ENCODE results near the gene SLC35D1. TPM values are rescaled to one million over a fixed set of nuclear protein-coding genes. Genes with fewer than 3 reads are reported as not detected.

The SLC35D1 gene
- total and polyA plus RNA-seq, 2 of the 8 experiments (the other 6 are each of a cell fraction or from before 2014, with no cell fraction given) = 1.2 to 2.7 TPM

- no peak overlapping the region for H2BK15ac ChIP-seq (ENCODE audit: low read length)
These were observed 4.8 kb upstream of the SLC35D1 start for GRCh38 chr1:67058761-67059160.

More at GRCh38 chr1:67058761-67059160, 4.8 kb upstream of the SLC35D1 start:
- no peak overlapping the region for H2BK120ac ChIP-seq (replicated peaks; ENCODE audit: low read depth, low read length)
- no peaks in the 10 kb centered on the region for H3K27me3 ChIP-seq (replicated peaks in 1 of 4; ENCODE audit: control insufficient read depth in 3 of 4, extremely low read depth in 1 of 4, insufficient read depth in 3 of 4, low read length in 3 of 4)
- no peak overlapping the region for H3K27ac ChIP-seq (ENCODE audit: low read depth, low read length)
- H3K4me3 ChIP-seq (ENCODE audit: extremely low read depth in 1 of 4, insufficient read depth in 2 of 4, low read depth in 3 of 4, low read length in 4 of 4) = no peak overlapping the region
- no peak overlapping the region for H3K4me2 ChIP-seq (ENCODE audit: insufficient read depth in 1 of 2, low read depth in 2 of 2, low read length in 2 of 2)
- H3K9ac ChIP-seq (replicated peaks in 1 of 4; ENCODE audit: extremely low read depth in 1 of 4, low read depth in 3 of 4, low read length in 3 of 4) = no peak overlapping the region
- no peaks in the 10 kb centered on the region for H3K9me3 ChIP-seq (ENCODE audit: insufficient read depth in 2 of 2, low read depth in 1 of 2, low read length in 1 of 2)
- no peaks in the 10 kb centered on the region; a peak in 1 of 4 replicates for H3K79me2 ChIP-seq (ENCODE audit: control insufficient read depth in 1 of 2, insufficient read depth in 2 of 2, low read length in 2 of 2)
- TF ChIP-seq MAX (IDR thresholded peaks at IDR 0.05) = no peak
- TF ChIP-seq BRCA1 (IDR thresholded peaks at IDR 0.05; ENCODE audit: low read depth, low read length) = no peak
- TF ChIP-seq ZNF274 (IDR thresholded peaks at IDR 0.05; ENCODE audit: borderline replicate concordance, extremely low read depth, low read length) = no peak
- TF ChIP-seq ASH2L (IDR thresholded peaks at IDR 0.05; ENCODE audit: low read length) = no peak
- TF ChIP-seq RNF2 (IDR thresholded peaks at IDR 0.05; ENCODE audit: borderline replicate concordance, low read depth, low read length, missing control alignments, poor library complexity, severe bottlenecking) = no peak
- TF ChIP-seq TCF12 (IDR thresholded peaks at IDR 0.05; ENCODE audit: low read depth, low read length) = no peak
- TF ChIP-seq RFX5 (IDR thresholded peaks at IDR 0.05; ENCODE audit: borderline replicate concordance, low read depth, low read length) = no peak
- no peak for TF ChIP-seq YY1 (IDR thresholded peaks at IDR 0.05; ENCODE audit: low read depth, low read length)
- no peak for TF ChIP-seq GTF2F1 (IDR thresholded peaks at IDR 0.05; ENCODE audit: borderline replicate concordance, low read depth, low read length)
- FAIRE-seq (no peak), DNase-seq (ENCODE audit: low read depth in 1 of 2, low spot score in 2 of 2) (no peak)
- no peak overlapping the region for H2BK12ac ChIP-seq (ENCODE audit: low read depth, low read length)
- no peak overlapping the region for H3K14ac ChIP-seq (ENCODE audit: insufficient read length)
- no peak overlapping the region for H2BK20ac ChIP-seq (ENCODE audit: low read length)
- H3K18ac ChIP-seq (ENCODE audit: extremely low read depth, low read length) = no peak overlapping the region
- CTCF ChIA-PET (ENCODE audit: partially characterized antibody) = interaction anchor here (1.1 to 2.6 kb wide), 3 partner anchors 63 to 184 kb away, joined by 3 to 8 read pairs (median 3); no protein-coding TSS in a partner anchor
- H2AK5ac ChIP-seq (ENCODE audit: low read depth, low read length) = no peak overlapping the region
- no peak overlapping the region for H2BK5ac ChIP-seq (ENCODE audit: low read depth, low read length)
- POLR2A ChIA-PET (ENCODE audit: partially characterized antibody) = no interaction called here
- H4K5ac ChIP-seq (ENCODE audit: insufficient read length, low read depth, low read length) = no peak overlapping the region
- H3K4ac ChIP-seq (replicated peaks; ENCODE audit: insufficient read length, low read depth, low read length) = no peak overlapping the region
- no peak overlapping the region for H2AFZ ChIP-seq (ENCODE audit: low read length)
- no peak overlapping the region for H4K8ac ChIP-seq (ENCODE audit: extremely low read depth, insufficient read depth, low read length)
- H3K23me2 ChIP-seq (ENCODE audit: low read depth, low read length) = no peaks in the 10 kb centered on the region; the same call in 1 of the 2 replicates
- no peak overlapping the region for H3K23ac ChIP-seq (ENCODE audit: insufficient read length)
- WGBS, 2 experiments (ENCODE audit: extremely low coverage in 1 of 2, insufficient coverage in 1 of 2, insufficient read length in 1 of 2, insufficient replicate concordance in 2 of 2, low coverage in 1 of 2, low lambda C conversion rate in 2 of 2, missing lambda C conversion rate in 1 of 2) = 76% methylated on average over 3 of the region's 3 CpGs; no CpG with 5 or more reads in 1 of the 2 experiments
- H4K20me1 ChIP-seq (replicated peaks in 1 of 2; ENCODE audit: control insufficient read depth in 1 of 2, insufficient read depth in 2 of 2, low read length in 2 of 2) = no peaks in the 10 kb centered on the region
- no peak overlapping the region for H4K91ac ChIP-seq (replicated peaks; ENCODE audit: insufficient read length, low read length)
- H3K36me3 ChIP-seq (ENCODE audit: control insufficient read depth in 2 of 4, insufficient read depth in 4 of 4, low read length in 3 of 4) = no peaks in the 10 kb centered on the region
- no peak overlapping the region for H3K56ac ChIP-seq (replicated peaks; ENCODE audit: insufficient read length, low read depth, low read length)
- H3K4me1 ChIP-seq (replicated peaks in 1 of 4; ENCODE audit: control insufficient read depth in 3 of 4, insufficient read depth in 4 of 4, low read length in 3 of 4) = peaks cover 0 to 9% (median 0%) of the 10 kb centered on the region in 4 experiments; a peak in 3 of 7 replicates
- no peaks in the 10 kb centered on the region for H3K79me1 ChIP-seq (ENCODE audit: low read depth, low read length)
